Panc1 (cell line): Measurements from ENCODE around the gene BNC1. TPM values are rescaled to one million over a fixed set of nuclear protein-coding genes. Genes with fewer than 3 reads are reported as not detected.

ENCODE experiments used
- ATAC-seq: fragments of 200-7000 bp; cut with Tn5 transposase; 2 replicates; pipeline ENCODE4 v1.9.1; 2020; ENCODE audit warnings: mild to moderate bottlenecking, moderate library complexity
- BruUV-seq: library from RNA; stranded (reverse); fragments of 400-500 nt; replicated peaks from 2 replicates; lab custom pipeline; 2021; lab: Mats Ljungman, UMichigan
- CTCF ChIA-PET: fragments of 300-600 bp; sonication (Branson Sonifier 250); formaldehyde crosslinking; loops from one replicate; lab custom pipeline; 2022; ENCODE audit warnings: antibody characterized with exemption; lab: Charles Lee
- POLR2A ChIA-PET: fragments of 300-600 bp; sonication (Branson Sonifier 250); formaldehyde crosslinking; loops from one replicate; lab custom pipeline; 2022; ENCODE audit warnings: antibody characterized with exemption; lab: Charles Lee
- DNase-seq: peaks from one replicate; pipeline ENCODE4 v3.0.0-alpha.2; 2010; ENCODE audit warnings: low read depth, low spot score
- H3K27ac ChIP-seq: 2 replicates; pipeline ENCODE4 v1.5.1; 2011; ENCODE audit warnings: mild to moderate bottlenecking, low read length, inconsistent platforms
- H3K27me3 ChIP-seq: fragments of 200-500 bp; sonication (Bioruptor generic); 2 replicates; pipeline ENCODE4 v1.6.0; 2014; ENCODE audit warnings: low read length, inconsistent platforms; ENCODE audit not compliant: control insufficient read depth, insufficient read depth
- H3K36me3 ChIP-seq: fragments of 200-500 bp; sonication (Bioruptor generic); 2 replicates; pipeline ENCODE4 v1.5.1; 2014; ENCODE audit warnings: inconsistent platforms, mild to moderate bottlenecking, low read length, moderate library complexity; ENCODE audit not compliant: control insufficient read depth, insufficient read depth
- H3K4me1 ChIP-seq: 2 replicates; pipeline ENCODE4 v1.5.1; 2011; ENCODE audit warnings: inconsistent platforms, mild to moderate bottlenecking, low read length, moderate library complexity; ENCODE audit not compliant: control insufficient read depth, insufficient read depth
- H3K4me3 ChIP-seq, 2 experiments: 2 replicates each; pipeline ENCODE4 v1.5.1; 2011 to 2012; ENCODE audit warnings: low read depth in 2 of 2, low read length in 2 of 2, mild to moderate bottlenecking in 2 of 2, inconsistent platforms in 1 of 2, moderate library complexity in 1 of 2
- H3K9me3 ChIP-seq: fragments of 200-500 bp; sonication (Bioruptor generic); 2 replicates; pipeline ENCODE4 v1.5.1; 2014; ENCODE audit warnings: low read depth, mild to moderate bottlenecking, inconsistent platforms, low read length, moderate library complexity; ENCODE audit not compliant: control insufficient read depth, insufficient read depth
- POLR2AphosphoS5 ChIP-seq: IDR thresholded peaks from 2 replicates; pipeline ENCODE4 v1.6.1; 2012; ENCODE audit warnings: mild to moderate bottlenecking, low read depth, low read length, moderate library complexity
- SIN3A ChIP-seq: IDR thresholded peaks from 2 replicates; pipeline ENCODE4 v1.6.1; 2012; ENCODE audit warnings: low read depth, mild to moderate bottlenecking, low read length, moderate library complexity, borderline replicate concordance; ENCODE audit not compliant: insufficient read depth
- TCF7L2 ChIP-seq: IDR thresholded peaks from 2 replicates; pipeline ENCODE4 v1.6.1; 2011; ENCODE audit warnings: mild to moderate bottlenecking, low read depth, low read length, inconsistent platforms
- in situ Hi-C: cut with HindIII; loops from 2 replicates; pipeline ENCODE4 v1.10.0; 2016; ENCODE audit warnings: low sequenced_read_pairs, low pct_unique_long_range_greater_than_20kb
- intact Hi-C: fragments of 100-400 bp; cut with micrococcal nuclease; formaldehyde crosslinking; loops from one replicate; pipeline ENCODE4 v1.10.0; 2022; ENCODE audit not compliant: unreplicated experiment
- total RNA-seq: library from RNA; stranded (reverse); gene quantifications from one replicate; pipeline ENCODE4 v1.2.1, GENCODE V29; 2021; ENCODE audit not compliant: unreplicated experiment
- TF ChIP-seq, protein P1 (sequence below), 2 experiments: IDR thresholded peaks; 2 replicates each; pipeline ENCODE4 v1.6.1; 2011 to 2012; ENCODE audit warnings: low read depth in 2 of 2, control low read depth in 1 of 2, low read length in 1 of 2, mild to moderate bottlenecking in 1 of 2, moderate library complexity in 1 of 2; ENCODE audit not compliant: insufficient read depth in 1 of 2
- TF ChIP-seq, protein P2 (sequence below): fragments of 450-650 bp; IDR thresholded peaks from 2 replicates; pipeline ENCODE4 v1.5.1; 2017; ENCODE audit warnings: mild to moderate bottlenecking

Gene BNC1
- total RNA-seq, 1 experiment from 2014 or later = not detected

DNA sequence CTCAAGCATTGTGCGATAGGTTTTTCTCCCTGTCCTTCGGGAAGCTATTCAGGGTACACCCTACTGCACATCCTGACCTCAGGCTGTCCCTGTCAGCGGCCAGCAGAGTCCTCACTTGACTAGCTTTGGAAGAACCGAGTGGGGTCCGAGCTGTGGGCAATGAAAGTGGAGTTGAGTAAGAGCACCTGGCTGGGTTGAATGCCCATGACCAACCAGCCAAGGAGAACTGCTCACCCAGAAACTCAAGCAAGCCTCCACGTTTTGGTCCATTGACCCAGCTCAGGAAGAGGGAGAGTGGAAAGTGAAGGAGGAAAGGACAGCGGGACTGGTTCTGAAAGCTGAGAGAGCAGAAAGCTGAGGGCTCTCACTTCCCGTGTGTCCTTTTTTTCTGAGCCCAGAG is 40.8 kb downstream of the BNC1 start:
- DNase-seq (no peak), ATAC-seq (no peak)
- POLR2A ChIA-PET = no interaction called here
- intact Hi-C loops (no loop called here), in situ Hi-C loops (no loop called here)
- no peaks in the 10 kb centered on the region for H3K4me1 ChIP-seq
- TF ChIP-seq TCF7L2 (no peak), POLR2AphosphoS5 (no peak), SIN3A (no peak)
- TF ChIP-seq, protein P1, sequence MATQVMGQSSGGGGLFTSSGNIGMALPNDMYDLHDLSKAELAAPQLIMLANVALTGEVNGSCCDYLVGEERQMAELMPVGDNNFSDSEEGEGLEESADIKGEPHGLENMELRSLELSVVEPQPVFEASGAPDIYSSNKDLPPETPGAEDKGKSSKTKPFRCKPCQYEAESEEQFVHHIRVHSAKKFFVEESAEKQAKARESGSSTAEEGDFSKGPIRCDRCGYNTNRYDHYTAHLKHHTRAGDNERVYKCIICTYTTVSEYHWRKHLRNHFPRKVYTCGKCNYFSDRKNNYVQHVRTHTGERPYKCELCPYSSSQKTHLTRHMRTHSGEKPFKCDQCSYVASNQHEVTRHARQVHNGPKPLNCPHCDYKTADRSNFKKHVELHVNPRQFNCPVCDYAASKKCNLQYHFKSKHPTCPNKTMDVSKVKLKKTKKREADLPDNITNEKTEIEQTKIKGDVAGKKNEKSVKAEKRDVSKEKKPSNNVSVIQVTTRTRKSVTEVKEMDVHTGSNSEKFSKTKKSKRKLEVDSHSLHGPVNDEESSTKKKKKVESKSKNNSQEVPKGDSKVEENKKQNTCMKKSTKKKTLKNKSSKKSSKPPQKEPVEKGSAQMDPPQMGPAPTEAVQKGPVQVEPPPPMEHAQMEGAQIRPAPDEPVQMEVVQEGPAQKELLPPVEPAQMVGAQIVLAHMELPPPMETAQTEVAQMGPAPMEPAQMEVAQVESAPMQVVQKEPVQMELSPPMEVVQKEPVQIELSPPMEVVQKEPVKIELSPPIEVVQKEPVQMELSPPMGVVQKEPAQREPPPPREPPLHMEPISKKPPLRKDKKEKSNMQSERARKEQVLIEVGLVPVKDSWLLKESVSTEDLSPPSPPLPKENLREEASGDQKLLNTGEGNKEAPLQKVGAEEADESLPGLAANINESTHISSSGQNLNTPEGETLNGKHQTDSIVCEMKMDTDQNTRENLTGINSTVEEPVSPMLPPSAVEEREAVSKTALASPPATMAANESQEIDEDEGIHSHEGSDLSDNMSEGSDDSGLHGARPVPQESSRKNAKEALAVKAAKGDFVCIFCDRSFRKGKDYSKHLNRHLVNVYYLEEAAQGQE (IDR thresholded peaks at IDR 0.05; ENCODE audit: insufficient read depth in 1 of 2, low read depth in 2 of 2, low read length in 1 of 2) = no peak
- TF ChIP-seq, protein P2, sequence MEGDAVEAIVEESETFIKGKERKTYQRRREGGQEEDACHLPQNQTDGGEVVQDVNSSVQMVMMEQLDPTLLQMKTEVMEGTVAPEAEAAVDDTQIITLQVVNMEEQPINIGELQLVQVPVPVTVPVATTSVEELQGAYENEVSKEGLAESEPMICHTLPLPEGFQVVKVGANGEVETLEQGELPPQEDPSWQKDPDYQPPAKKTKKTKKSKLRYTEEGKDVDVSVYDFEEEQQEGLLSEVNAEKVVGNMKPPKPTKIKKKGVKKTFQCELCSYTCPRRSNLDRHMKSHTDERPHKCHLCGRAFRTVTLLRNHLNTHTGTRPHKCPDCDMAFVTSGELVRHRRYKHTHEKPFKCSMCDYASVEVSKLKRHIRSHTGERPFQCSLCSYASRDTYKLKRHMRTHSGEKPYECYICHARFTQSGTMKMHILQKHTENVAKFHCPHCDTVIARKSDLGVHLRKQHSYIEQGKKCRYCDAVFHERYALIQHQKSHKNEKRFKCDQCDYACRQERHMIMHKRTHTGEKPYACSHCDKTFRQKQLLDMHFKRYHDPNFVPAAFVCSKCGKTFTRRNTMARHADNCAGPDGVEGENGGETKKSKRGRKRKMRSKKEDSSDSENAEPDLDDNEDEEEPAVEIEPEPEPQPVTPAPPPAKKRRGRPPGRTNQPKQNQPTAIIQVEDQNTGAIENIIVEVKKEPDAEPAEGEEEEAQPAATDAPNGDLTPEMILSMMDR = no peak
- H3K27me3 ChIP-seq = peaks cover 4% of the 10 kb centered on the region; the same call in 1 of the 2 replicates
- CTCF ChIA-PET = no interaction called here
- no peak overlapping the region for H3K4me3 ChIP-seq
- no TSS peak for BruUV-seq
- no peaks in the 10 kb centered on the region for H3K9me3 ChIP-seq
- no peaks in the 10 kb centered on the region for H3K36me3 ChIP-seq
- H3K27ac ChIP-seq = no peak overlapping the region

DNA sequence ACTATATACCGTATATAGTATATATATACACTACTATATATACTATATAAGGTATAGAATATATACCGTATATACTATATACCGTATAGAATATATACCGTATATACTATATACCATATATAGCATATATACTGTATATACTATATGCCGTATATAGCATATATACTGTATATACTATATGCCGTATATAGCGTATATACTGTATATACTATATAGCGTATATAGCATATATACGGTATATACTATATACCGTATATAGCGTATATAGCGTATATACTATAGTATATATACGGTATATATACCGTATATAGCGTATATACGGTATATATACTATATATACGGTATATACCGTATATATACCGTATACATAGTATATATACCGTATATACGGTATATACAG is 54.2 kb downstream of the BNC1 start:
- no peak for DNase-seq
- CTCF ChIA-PET = no interaction called here
- Histone ChIP-seq H3K9me3 (no peaks in the 10 kb centered on the region), H3K36me3 (no peaks in the 10 kb centered on the region), H3K27ac (no peak overlapping the region), H3K4me1 (no peaks in the 10 kb centered on the region), H3K4me3 (no peak overlapping the region), H3K27me3 (no peaks in the 10 kb centered on the region)
- intact Hi-C loops = no loop called here
- in situ Hi-C loops = no loop called here
- no TSS peak for BruUV-seq
- TF ChIP-seq TCF7L2 (no peak), SIN3A (no peak)
- no peak for ATAC-seq
- POLR2A ChIA-PET = no interaction called here

DNA sequence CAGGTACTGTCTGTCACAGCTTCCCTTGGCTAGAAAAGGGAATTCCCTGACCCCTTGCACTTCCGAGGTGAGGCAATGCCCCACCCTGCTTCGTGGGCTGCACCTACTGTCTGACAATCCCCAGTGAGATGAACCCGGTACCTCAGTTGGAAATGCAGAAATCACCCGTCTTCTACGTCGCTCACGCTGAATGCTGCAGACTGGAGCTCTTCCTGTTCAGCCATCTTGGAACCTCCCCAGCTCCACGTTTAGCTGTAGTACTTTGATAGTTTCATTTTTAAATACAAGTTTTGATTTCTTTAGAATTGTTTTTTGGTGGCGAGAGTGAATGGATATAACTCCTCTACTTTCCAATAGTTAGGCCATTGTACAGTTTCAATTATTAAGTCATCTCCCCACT is 59.0 kb downstream of the BNC1 start:
- ChIA-PET CTCF (no interaction called here), POLR2A (no interaction called here)
- no TSS peak for BruUV-seq
- no peak overlapping the region for H3K27ac ChIP-seq
- no peak for ATAC-seq
- TF ChIP-seq, protein P1 (IDR thresholded peaks at IDR 0.05; ENCODE audit: insufficient read depth in 1 of 2, low read depth in 2 of 2, low read length in 1 of 2) = no peak
- no peak for TF ChIP-seq POLR2AphosphoS5
- TF ChIP-seq, protein P2 = no peak
- TF ChIP-seq SIN3A = no peak
- no peak for TF ChIP-seq TCF7L2
- no peaks in the 10 kb centered on the region for H3K4me1 ChIP-seq
- H3K4me3 ChIP-seq = no peak overlapping the region
- DNase-seq = no peak
- intact Hi-C loops (no loop called here), in situ Hi-C loops (no loop called here)
- no peaks in the 10 kb centered on the region for H3K27me3 ChIP-seq
- no peaks in the 10 kb centered on the region for H3K36me3 ChIP-seq
- H3K9me3 ChIP-seq = no peaks in the 10 kb centered on the region
